Suprapubic skin (tissue), 4 donors: ENCODE results near the gene SRGAP1.
"Not testable (repeated sequence)": the region's sequence is repeated elsewhere in the genome, so short reads cannot be mapped to it uniquely, and the experiment has no call there.

ENCODE experiments used
- EP300 ChIP-seq: sonication (generic); formaldehyde crosslinking; IDR thresholded peaks from one replicate; pipeline ENCODE4 v1.6.1; 2017; ENCODE audit warnings: antibody characterized with exemption
- POLR2A ChIP-seq, 2 donors: fragments of 450-650 bp; IDR thresholded peaks; one replicate each; pipeline ENCODE4 v1.6.1; 2017; ENCODE audit warnings: antibody characterized with exemption in 2 of 2, mild to moderate bottlenecking in 2 of 2, moderate library complexity in 2 of 2
- POLR2AphosphoS5 ChIP-seq, 3 donors: sonication (generic); formaldehyde crosslinking; IDR thresholded peaks; one replicate each; pipeline ENCODE4 v1.6.1; 2017; ENCODE audit warnings: antibody characterized with exemption in 3 of 3
- TF ChIP-seq, protein P1 (sequence below), 2 donors: fragments of 200-600 bp in 1 of 2; fragments of 450-650 bp in 1 of 2; sonication (generic) in 1 of 2; IDR thresholded peaks; one replicate each; pipeline ENCODE4 v1.5.1; 2016 to 2019; ENCODE audit warnings: antibody characterized with exemption in 2 of 2, mild to moderate bottlenecking in 1 of 2, moderate library complexity in 1 of 2

DNA sequence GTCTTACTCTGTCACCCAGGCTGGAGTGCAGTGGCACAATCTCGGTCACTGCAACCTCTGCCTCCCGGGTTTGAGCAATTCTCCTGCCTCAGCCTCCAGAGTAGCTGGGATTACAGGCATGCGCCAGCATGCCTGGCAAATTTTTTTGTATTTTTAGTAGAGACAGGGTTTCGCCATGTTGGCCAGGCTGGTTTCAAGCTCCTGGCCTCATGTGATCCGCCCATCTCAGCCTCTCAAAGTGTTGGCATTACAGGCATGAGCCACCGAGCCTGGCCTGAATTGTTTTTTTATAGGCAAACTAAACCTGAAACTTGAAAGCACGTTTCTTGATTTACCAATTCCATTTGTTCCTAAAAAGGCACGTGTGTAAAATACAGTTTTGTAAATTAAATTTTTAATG, 173.6 kb downstream of the SRGAP1 start:
- TF ChIP-seq, protein P1, sequence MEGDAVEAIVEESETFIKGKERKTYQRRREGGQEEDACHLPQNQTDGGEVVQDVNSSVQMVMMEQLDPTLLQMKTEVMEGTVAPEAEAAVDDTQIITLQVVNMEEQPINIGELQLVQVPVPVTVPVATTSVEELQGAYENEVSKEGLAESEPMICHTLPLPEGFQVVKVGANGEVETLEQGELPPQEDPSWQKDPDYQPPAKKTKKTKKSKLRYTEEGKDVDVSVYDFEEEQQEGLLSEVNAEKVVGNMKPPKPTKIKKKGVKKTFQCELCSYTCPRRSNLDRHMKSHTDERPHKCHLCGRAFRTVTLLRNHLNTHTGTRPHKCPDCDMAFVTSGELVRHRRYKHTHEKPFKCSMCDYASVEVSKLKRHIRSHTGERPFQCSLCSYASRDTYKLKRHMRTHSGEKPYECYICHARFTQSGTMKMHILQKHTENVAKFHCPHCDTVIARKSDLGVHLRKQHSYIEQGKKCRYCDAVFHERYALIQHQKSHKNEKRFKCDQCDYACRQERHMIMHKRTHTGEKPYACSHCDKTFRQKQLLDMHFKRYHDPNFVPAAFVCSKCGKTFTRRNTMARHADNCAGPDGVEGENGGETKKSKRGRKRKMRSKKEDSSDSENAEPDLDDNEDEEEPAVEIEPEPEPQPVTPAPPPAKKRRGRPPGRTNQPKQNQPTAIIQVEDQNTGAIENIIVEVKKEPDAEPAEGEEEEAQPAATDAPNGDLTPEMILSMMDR (IDR thresholded peaks at IDR 0.05) = not testable (repeated sequence)
- not testable (repeated sequence) for TF ChIP-seq POLR2AphosphoS5 (IDR thresholded peaks at IDR 0.05); POLR2A (IDR thresholded peaks at IDR 0.05); EP300
